ENCODE results near the gene POFUT1. TPM values are rescaled to one million over a fixed set of nuclear protein-coding genes. Genes with fewer than 3 reads are reported as not detected.

Gene POFUT1
- total and polyA plus RNA-seq, 2 donors (not counting 3 experiments of a cell fraction or from before 2014, with no cell fraction given): 29.0 to 51.4 TPM

DNA sequence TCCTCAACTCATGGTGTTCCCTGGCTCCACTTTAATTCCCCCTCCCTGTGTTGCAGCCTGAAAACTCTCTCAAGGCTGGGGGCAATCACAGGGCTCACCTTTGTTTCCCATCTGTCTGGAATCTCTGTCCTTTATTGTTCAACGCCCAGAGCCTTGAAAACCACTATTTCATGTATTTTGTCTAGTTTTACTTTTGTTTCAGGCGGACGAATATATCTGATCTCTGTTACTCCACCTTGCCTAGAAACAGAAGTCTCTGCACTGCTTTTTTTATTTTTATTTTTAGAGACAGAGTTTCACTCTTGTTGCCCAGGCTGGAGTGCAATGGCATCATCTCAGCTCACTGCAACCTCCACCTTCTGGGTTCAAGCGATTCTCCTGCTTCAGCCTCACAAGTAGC lies 27.7 kb upstream of the POFUT1 start:
- dilution Hi-C loops (cut with MboI; ENCODE audit: extremely low pct_ligation_motif_present, low sequenced_read_pairs): no loop called here
- Histone ChIP-seq H3K27me3 (ENCODE audit: control insufficient read depth in 2 of 2, insufficient read depth in 2 of 2, low read length in 2 of 2) (no peaks in the 10 kb centered on the region), H2AFZ (ENCODE audit: low read depth, low read length) (no peak overlapping the region), H3K4me3 (replicated peaks in 1 of 3; ENCODE audit: insufficient read depth in 1 of 3, low read depth in 1 of 3, low read length in 3 of 3) (no peak overlapping the region), H3K4me2 (ENCODE audit: insufficient read depth, low read length) (no peak overlapping the region), H3K79me2 (ENCODE audit: control insufficient read depth, insufficient read depth, low read length) (no peaks in the 10 kb centered on the region), H3K9me3 (replicated peaks; ENCODE audit: control insufficient read depth, insufficient read depth, low read length) (no peaks in the 10 kb centered on the region), H3K9ac (replicated peaks; ENCODE audit: extremely low read depth, insufficient read depth, low read length) (no peak overlapping the region), H3K4me1 (ENCODE audit: control insufficient read depth, extremely low read depth, insufficient read depth, low read length) (no peaks in the 10 kb centered on the region), H3K9me1 (replicated peaks; ENCODE audit: control insufficient read depth, extremely low read depth, insufficient read depth, low read length) (no peaks in the 10 kb centered on the region), H3K27ac (ENCODE audit: insufficient read depth, low read depth, low read length) (no peak overlapping the region), H4K20me1 (replicated peaks; ENCODE audit: control insufficient read depth, extremely low read depth, insufficient read depth, low read length) (no peaks in the 10 kb centered on the region), H3K36me3 (ENCODE audit: control insufficient read depth in 2 of 2, extremely low read depth in 1 of 2, insufficient read depth in 2 of 2, low read length in 2 of 2) (no peaks in the 10 kb centered on the region)
- no peak for FAIRE-seq
- TF ChIP-seq MAX (IDR thresholded peaks at IDR 0.05; ENCODE audit: insufficient read depth, insufficient read length): no peak
- no peak for TF ChIP-seq EZH2 (IDR thresholded peaks at IDR 0.05; ENCODE audit: borderline replicate concordance, low read depth, low read length, severe bottlenecking)
- no peak for TF ChIP-seq FOS (IDR thresholded peaks at IDR 0.05; ENCODE audit: borderline replicate concordance, insufficient read depth, low read length)
- no peak for TF ChIP-seq CTCF (IDR thresholded peaks at IDR 0.05; ENCODE audit: extremely low read depth in 1 of 2, insufficient read depth in 1 of 2, low read depth in 1 of 2, low read length in 2 of 2)
- no peak for TF ChIP-seq POLR2AphosphoS5 (IDR thresholded peaks at IDR 0.05; ENCODE audit: insufficient read depth, low read depth, low read length)
- no peak for TF ChIP-seq POLR2A (IDR thresholded peaks at IDR 0.05; ENCODE audit: low read depth, low read length)
- no peak for TF ChIP-seq GATA2 (IDR thresholded peaks at IDR 0.05; ENCODE audit: insufficient read depth, insufficient read length, low read depth, low read length)
- no peak for TF ChIP-seq JUN (IDR thresholded peaks at IDR 0.05; ENCODE audit: borderline replicate concordance, insufficient read depth, insufficient read length, low read depth)
- no peak for TF ChIP-seq MYC (IDR thresholded peaks at IDR 0.05; ENCODE audit: low read depth, low read length)
- no peak for DNase-seq (ENCODE audit: low read depth, low spot score)
- intact Hi-C loops (cut with micrococcal nuclease): no loop called here
- POLR2A ChIA-PET: no interaction called here
- BruUV-seq (replicated peaks): no TSS peak
- CTCF ChIA-PET: interaction anchor here (1.7 kb wide), 1 partner anchor 11 kb away, joined by 5 read pairs; no protein-coding TSS in a partner anchor
